Measurements from ENCODE around the gene TPO. TPM values are rescaled to one million over a fixed set of nuclear protein-coding genes. Genes with fewer than 3 reads are reported as not detected.

TPO gene
- total and polyA plus RNA-seq, 8 donors: 0.19 to 8.2 (median 0.49) TPM; not detected in 1

DNA sequence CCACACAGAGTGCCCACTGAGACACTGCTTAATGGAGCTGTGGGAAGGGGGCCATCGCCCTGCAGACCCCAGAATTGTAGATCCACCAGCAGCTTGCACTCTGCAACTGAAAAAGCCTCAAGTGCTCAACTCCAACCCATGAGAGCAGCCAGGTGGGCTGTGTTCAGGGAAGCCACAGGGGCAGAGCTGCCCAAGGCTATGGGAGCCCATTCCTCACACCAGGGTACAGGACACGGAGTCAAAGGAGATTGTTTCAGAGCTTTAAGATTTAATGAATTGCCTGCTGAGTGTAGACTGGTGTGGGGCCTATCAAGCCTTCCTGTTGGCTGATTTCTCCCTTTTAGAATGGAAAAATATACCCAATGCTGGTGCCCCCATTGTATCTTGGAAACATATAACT lies 17.2 kb downstream of the TPO start:
- Histone ChIP-seq H3K4me1 (no peaks in the 10 kb centered on the region), H3K27me3 (no peaks in the 10 kb centered on the region), H3K9me3 (no peaks in the 10 kb centered on the region), H3K4me3 (no peak overlapping the region), H3K27ac (no peak overlapping the region), H3K36me3 (no peaks in the 10 kb centered on the region)
- WGBS, 2 donors: 85 to 94% methylated on average over 2 of the region's 2 CpGs
- ATAC-seq (no peak), FAIRE-seq (no peak), DNase-seq (no peak)
- intact Hi-C loops (cut with DNase I): no loop called here
- TF ChIP-seq, protein P1, sequence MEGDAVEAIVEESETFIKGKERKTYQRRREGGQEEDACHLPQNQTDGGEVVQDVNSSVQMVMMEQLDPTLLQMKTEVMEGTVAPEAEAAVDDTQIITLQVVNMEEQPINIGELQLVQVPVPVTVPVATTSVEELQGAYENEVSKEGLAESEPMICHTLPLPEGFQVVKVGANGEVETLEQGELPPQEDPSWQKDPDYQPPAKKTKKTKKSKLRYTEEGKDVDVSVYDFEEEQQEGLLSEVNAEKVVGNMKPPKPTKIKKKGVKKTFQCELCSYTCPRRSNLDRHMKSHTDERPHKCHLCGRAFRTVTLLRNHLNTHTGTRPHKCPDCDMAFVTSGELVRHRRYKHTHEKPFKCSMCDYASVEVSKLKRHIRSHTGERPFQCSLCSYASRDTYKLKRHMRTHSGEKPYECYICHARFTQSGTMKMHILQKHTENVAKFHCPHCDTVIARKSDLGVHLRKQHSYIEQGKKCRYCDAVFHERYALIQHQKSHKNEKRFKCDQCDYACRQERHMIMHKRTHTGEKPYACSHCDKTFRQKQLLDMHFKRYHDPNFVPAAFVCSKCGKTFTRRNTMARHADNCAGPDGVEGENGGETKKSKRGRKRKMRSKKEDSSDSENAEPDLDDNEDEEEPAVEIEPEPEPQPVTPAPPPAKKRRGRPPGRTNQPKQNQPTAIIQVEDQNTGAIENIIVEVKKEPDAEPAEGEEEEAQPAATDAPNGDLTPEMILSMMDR (IDR thresholded peaks at IDR 0.05): no peak

DNA sequence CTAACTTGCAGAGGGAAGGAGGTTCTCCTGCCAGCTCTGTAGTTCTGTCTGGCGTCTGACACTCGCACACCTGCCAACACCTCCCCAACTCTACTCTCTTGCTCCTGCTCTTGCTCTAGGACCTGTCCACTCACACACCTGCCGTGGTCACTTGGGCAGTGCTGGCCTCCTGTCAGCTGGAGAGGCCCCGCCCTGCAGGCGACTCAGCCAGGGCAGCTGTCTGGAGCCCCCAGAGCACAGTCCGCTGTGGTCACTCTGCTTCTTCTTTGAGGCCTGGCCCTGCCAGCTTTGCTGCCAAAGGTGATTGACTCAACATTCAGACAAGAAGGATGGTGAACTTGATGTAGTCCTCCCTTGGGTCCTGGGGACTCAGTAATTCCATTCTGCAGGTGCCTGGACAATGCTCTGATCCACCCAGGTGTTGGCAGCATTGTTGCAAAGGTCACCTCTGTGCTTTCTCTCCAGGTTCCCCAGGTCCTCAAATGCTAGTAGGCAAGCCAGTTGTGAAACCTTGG lies 18.7 kb downstream of the TPO start:
- no peak overlapping the region for H3K4me3 ChIP-seq
- H3K4me1 ChIP-seq: no peaks in the 10 kb centered on the region
- H3K36me3 ChIP-seq: no peaks in the 10 kb centered on the region
- no peak for DNase-seq
- no peak for ATAC-seq
- intact Hi-C loops (cut with DNase I): no loop called here
- H3K9me3 ChIP-seq: no peaks in the 10 kb centered on the region
- FAIRE-seq: no peak
- no peaks in the 10 kb centered on the region for H3K27me3 ChIP-seq
- WGBS, 2 donors: 86 to 93% methylated on average over 6 of the region's 6 CpGs
- H3K27ac ChIP-seq: no peak overlapping the region
- TF ChIP-seq, protein P1 (IDR thresholded peaks at IDR 0.05): no peak

DNA sequence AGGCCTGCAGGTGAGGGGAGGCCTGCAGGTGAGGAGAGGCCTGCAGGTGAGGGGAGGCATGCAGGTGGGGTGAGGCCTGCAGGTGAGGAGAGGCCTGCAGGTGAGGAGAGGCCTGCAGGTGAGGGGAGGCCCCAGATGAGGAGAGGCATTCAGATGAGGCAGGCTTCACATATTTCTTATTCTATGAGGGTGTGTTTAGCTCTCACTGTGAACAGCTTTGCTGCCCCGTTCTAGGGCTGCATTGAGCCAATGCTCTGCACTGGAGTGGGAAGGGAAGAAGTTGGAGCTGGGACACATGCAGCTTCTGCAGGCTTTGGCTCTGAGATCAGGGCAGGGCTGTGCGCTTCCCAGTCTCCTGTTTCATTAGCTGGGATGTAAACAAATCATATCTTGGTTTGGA lies 19.5 kb downstream of the TPO start:
- WGBS, 2 donors: 90 to 94% methylated on average over 2 of the region's 2 CpGs
- intact Hi-C loops (cut with DNase I): no loop called here

DNA sequence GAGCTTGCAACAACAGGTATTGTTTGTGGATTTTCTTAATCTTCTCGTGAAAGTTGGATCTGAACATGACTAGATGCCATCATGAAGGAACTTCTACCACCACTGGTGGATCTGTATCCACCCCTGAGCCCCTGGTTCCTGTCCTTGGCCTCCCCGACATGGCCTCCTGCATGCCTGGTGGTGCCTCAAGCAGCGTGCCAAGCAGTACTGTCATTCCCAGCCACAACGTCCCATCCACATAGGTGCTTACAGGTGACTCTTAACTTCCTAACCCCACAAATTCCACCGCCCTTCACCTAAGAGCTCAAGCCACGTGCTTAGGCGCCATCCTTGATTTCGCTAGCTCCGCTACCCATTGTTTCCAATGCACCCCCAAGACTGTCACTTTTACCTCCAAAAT lies 23.1 kb downstream of the TPO start:
- no peak for ATAC-seq
- no peak overlapping the region for H3K27ac ChIP-seq
- no peak for FAIRE-seq

More for the DNA sequence above, 19.5 kb downstream of the TPO start:
- TF ChIP-seq, protein P1 (IDR thresholded peaks at IDR 0.05): no peak
- Histone ChIP-seq H3K9me3 (no peaks in the 10 kb centered on the region), H3K27ac (no peak overlapping the region), H3K36me3 (no peaks in the 10 kb centered on the region), H3K4me3 (no peak overlapping the region), H3K4me1 (no peaks in the 10 kb centered on the region), H3K27me3 (no peaks in the 10 kb centered on the region)
- FAIRE-seq (no peak), DNase-seq (no peak), ATAC-seq (no peak)

DNA sequence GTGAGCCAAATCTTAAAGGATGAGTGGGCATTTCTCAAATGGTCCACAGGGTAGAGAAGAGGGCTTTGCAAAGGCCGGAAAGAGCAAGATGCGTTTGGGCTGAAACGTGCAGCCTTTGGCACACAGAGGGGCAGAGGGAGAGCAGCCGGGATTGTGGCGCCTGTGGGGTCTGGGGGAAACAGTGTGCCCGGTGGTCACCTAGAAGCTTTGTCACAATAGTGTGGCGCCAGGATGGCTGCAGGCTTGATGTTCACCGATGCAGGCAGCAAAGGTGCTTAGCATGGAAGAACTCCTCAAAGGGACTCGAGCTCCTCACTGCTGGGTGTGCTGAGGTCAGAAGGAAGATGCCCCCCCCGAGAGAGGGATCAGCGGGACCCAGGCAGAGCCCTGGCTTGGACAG lies 23.8 kb downstream of the TPO start:
- intact Hi-C loops (cut with DNase I): no loop called here
- 79 to 88% methylated on average over 11 of the region's 11 CpGs for WGBS, 2 donors
- H3K9me3 ChIP-seq: no peaks in the 10 kb centered on the region
- H3K27ac ChIP-seq: no peak overlapping the region
- TF ChIP-seq, protein P1 (IDR thresholded peaks at IDR 0.05): no peak
- no peaks in the 10 kb centered on the region for H3K4me1 ChIP-seq
- no peak for ATAC-seq
- H3K4me3 ChIP-seq: no peak overlapping the region
- FAIRE-seq: no peak
- no peaks in the 10 kb centered on the region for H3K36me3 ChIP-seq
- DNase-seq: no peak
- H3K27me3 ChIP-seq: no peaks in the 10 kb centered on the region

More for the DNA sequence above, 23.1 kb downstream of the TPO start:
- WGBS, 2 donors: 86 to 90% methylated on average over 9 of the region's 9 CpGs
- no peaks in the 10 kb centered on the region for H3K9me3 ChIP-seq
- no peaks in the 10 kb centered on the region for H3K4me1 ChIP-seq
- H3K27me3 ChIP-seq: no peaks in the 10 kb centered on the region
- H3K4me3 ChIP-seq: no peak overlapping the region
- no peak for DNase-seq
- intact Hi-C loops (cut with DNase I): no loop called here
- TF ChIP-seq, protein P1 (IDR thresholded peaks at IDR 0.05): no peak
- H3K36me3 ChIP-seq: no peaks in the 10 kb centered on the region

Data from pancreas (tissue), 10 donors.